Measurements from ENCODE around the gene HPS6. TPM values are rescaled to one million over a fixed set of nuclear protein-coding genes. Genes with fewer than 3 reads are reported as not detected.
"Not testable (repeated sequence)": the region's sequence is repeated elsewhere in the genome, so short reads cannot be mapped to it uniquely, and the experiment has no call there.

HPS6 gene
- total RNA-seq, result 10 to 100 TPM; 12.5 to 21.6 TPM

DNA sequence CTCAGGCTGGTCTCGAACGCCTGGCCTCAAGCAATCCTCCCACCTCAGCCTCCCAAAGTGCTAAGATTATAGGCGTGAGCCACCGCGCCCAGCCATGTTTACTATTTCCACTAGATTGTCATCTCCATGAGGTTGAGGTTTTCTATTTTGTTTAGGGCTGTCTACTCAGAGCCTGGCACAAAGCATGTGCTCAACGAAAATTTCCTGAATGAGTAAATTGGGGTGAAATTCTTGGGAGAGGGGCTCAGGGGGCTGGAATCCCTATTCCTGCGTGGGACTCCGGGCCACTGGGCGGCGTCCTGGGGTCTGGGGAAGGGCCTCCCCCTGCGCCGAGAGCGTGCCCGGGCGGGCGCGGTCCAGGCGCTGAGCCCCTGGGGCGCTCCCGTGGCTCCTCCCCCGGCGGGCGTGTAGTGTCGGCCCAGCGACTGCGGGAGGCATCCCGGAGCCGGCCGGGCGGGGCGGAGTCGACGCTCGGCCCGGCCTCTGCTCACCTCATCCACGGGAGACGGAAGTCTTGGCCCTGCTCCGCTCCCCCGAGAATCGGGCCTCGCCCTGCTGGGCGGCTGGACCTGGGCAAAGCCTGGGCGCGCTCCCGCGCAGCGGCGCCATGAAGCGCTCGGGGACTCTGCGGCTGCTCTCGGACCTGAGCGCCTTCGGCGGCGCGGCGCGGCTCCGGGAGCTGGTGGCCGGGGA lies at the start of gene HPS6:
Gene HPS6 (plus strand): TSS at position 482 of the 693 bp plus-strand sequence. CDS start 126 bp downstream, at position 608.
- Mint-ChIP-seq H3K36me3 (ENCODE audit: low read depth) (no peaks in the 10 kb centered on the region), H3K9me3 (no peaks in the 10 kb centered on the region), H3K27ac (peak within 1 kb of the TSS; percentile 91), H3K4me3 (peak within 1 kb of the TSS; percentile 87), H3K27me3 (no peaks in the 10 kb centered on the region), H3K4me1 (peaks cover 6% of the 10 kb centered on the region)
- ATAC-seq (replicated peaks), result peak; percentile 98

DNA sequence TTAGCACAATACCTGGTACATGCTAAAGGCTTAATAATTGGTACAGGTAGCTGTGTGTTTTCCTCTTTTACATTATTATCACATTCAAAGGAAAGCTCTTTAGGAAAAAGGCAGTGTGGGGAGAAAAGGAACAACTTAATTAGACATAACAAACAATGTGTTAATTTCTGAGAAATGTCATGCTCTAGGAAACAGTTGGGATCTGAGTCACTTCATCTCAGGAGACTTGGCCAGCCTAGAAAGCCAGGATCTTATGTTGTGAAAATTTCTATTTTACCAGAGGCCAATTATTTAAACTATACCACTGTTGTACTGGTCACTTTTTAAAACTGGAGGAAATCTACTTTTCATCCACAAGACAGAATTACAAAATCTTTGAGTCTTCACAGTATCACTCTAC lies 48.7 kb upstream of the HPS6 start:
- no peak for ATAC-seq (replicated peaks)
- peak overlapping the region; percentile 42 for H3K27ac Mint-ChIP-seq
- H3K9me3 Mint-ChIP-seq, result no peaks in the 10 kb centered on the region
- no peak overlapping the region for H3K4me3 Mint-ChIP-seq
- no peaks in the 10 kb centered on the region for H3K27me3 Mint-ChIP-seq
- no peaks in the 10 kb centered on the region for H3K4me1 Mint-ChIP-seq
- H3K36me3 Mint-ChIP-seq (ENCODE audit: low read depth), result peaks cover 72% of the 10 kb centered on the region

DNA sequence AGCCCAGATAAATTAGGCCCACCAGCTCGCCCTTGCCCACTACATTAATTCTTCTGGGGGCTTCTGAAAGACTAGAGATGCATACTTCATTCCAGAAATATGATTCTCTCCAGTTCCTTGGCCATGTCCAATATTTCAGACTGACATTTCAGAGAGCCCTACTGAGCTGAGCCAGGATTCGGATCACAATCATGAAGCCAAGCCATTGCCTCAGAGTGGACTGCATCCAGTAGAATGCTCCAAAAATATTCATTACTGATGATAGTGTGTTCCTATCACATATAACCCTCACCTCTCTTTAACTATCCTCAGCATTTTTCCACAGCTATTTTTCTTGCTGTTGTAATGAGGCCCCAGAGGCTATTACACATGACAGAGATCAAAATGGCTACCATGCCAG lies 47.9 kb upstream of the HPS6 start:
- no peak for ATAC-seq (replicated peaks)
- Mint-ChIP-seq H3K27ac (peak overlapping the region; percentile 42), H3K4me3 (no peak overlapping the region), H3K9me3 (no peaks in the 10 kb centered on the region), H3K27me3 (no peaks in the 10 kb centered on the region), H3K36me3 (ENCODE audit: low read depth) (peaks cover 75% of the 10 kb centered on the region), H3K4me1 (no peaks in the 10 kb centered on the region)

DNA sequence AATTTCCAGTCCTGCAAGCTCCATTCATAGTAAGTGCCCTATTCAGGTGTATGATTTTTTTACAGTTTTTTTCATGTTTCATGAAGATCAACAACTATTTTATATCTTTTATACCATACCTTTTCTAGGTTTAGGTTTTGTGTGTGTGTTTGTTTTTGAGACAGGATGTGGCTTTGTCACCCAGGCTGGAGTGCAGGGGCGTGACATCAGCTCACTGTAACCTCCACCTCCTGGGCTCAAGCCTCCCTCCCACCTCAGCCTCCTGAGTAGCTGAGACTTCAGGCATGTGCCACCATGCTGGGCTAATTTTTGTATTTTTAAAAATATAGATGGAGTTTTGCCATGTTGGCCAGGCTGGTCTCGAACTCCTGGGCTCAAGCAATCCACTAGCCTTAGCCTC lies 44.2 kb upstream of the HPS6 start:
- H3K9me3 Mint-ChIP-seq, result no peaks in the 10 kb centered on the region
- no peak overlapping the region for H3K4me3 Mint-ChIP-seq
- no peaks in the 10 kb centered on the region for H3K4me1 Mint-ChIP-seq
- no peak overlapping the region for H3K27ac Mint-ChIP-seq
- H3K36me3 Mint-ChIP-seq (ENCODE audit: low read depth), result peaks cover 79% of the 10 kb centered on the region
- H3K27me3 Mint-ChIP-seq, result no peaks in the 10 kb centered on the region
- ATAC-seq (replicated peaks), result peak; percentile 40

DNA sequence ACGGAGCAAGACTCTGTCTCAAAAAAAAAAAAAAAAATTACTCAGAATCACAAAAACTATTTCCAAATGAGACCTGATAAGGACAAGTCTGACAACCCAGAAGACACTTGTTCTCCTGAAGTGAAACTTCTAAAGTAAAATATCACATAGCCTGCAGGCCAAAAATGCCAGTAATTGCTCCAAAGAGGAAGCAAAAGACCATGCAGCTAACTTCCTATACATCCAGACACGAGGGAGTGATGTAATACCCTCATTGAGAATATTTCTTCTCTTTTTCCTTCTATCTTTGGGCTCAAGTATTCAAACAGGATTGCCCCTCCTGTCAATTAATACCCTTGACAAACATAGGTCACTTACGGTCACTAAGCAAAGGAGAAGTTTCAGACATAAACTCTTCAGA lies 40.4 kb upstream of the HPS6 start:
- Mint-ChIP-seq H3K4me3 (no peak overlapping the region), H3K27ac (no peak overlapping the region), H3K36me3 (ENCODE audit: low read depth) (peaks cover 85% of the 10 kb centered on the region), H3K27me3 (no peaks in the 10 kb centered on the region), H3K9me3 (no peaks in the 10 kb centered on the region), H3K4me1 (no peaks in the 10 kb centered on the region)
- ATAC-seq (replicated peaks), result no peak

DNA sequence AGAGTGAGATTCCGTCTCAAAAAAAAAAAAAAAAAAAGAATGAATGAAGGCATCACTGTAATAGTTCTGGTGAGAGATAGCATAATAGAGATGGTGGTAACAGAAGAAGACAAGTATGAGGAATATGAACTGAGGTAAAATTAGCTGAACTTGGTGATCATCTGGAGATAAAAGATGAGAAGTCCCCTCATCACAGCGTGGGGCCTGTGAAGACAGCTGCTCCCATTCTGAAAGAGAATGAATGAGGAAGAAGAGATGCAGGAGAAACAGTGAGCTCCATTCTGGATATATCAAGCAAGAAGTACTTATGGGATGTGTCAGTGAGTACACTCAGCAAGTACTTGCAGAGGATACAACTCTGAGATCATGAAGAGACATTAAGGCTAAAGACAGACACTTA lies 37.9 kb upstream of the HPS6 start:
- no peaks in the 10 kb centered on the region for H3K27me3 Mint-ChIP-seq
- peaks cover 88% of the 10 kb centered on the region for H3K36me3 Mint-ChIP-seq (ENCODE audit: low read depth)
- H3K27ac Mint-ChIP-seq, result no peak overlapping the region
- no peak overlapping the region for H3K4me3 Mint-ChIP-seq
- H3K4me1 Mint-ChIP-seq, result no peaks in the 10 kb centered on the region
- H3K9me3 Mint-ChIP-seq, result no peaks in the 10 kb centered on the region
- ATAC-seq (replicated peaks), result no peak

DNA sequence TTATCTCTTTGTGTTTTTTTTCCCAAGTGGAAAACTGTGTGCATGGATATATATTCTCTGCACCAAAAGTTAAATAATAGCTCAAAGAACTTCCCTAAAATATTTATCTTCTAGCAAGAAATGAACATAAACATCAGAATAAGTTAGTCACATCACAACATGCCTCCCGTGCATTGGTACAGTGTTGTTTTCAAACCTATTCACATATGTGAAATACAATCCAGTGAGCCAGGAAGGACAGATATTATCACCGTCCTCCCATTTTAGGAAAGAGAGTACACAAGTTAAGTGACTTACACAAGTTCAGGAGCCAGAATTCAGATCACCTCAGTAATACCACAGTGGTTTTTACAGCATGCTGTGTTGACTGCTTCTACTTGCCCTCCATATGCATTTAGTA lies 31.4 kb upstream of the HPS6 start:
- ATAC-seq (replicated peaks), result no peak
- peaks cover 72% of the 10 kb centered on the region for H3K36me3 Mint-ChIP-seq (ENCODE audit: low read depth)
- no peaks in the 10 kb centered on the region for H3K4me1 Mint-ChIP-seq
- H3K9me3 Mint-ChIP-seq, result no peaks in the 10 kb centered on the region
- H3K4me3 Mint-ChIP-seq, result no peak overlapping the region
- no peak overlapping the region for H3K27ac Mint-ChIP-seq
- H3K27me3 Mint-ChIP-seq, result no peaks in the 10 kb centered on the region

DNA sequence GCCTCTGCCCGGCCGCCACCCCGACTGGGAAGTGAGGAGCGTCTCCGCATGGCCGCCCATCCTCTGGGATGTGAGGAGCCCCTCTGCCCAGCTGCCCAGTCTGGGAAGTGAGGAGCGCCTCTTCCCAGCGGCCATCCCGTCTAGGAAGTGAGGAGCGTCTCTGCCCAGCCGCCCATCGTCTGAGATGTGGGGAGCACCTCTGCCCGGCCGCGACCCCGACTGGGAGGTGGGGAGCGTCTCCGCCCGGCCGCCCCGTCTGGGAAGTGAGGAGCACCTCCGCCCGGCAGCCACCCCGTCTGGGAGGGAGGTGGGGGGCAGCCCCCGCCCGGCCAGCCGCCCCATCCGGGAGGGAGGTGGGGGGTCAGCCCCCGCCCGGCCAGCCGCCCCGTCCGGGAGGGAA lies 29.3 kb upstream of the HPS6 start:
- H3K9me3 Mint-ChIP-seq, result not testable (repeated sequence)

DNA sequence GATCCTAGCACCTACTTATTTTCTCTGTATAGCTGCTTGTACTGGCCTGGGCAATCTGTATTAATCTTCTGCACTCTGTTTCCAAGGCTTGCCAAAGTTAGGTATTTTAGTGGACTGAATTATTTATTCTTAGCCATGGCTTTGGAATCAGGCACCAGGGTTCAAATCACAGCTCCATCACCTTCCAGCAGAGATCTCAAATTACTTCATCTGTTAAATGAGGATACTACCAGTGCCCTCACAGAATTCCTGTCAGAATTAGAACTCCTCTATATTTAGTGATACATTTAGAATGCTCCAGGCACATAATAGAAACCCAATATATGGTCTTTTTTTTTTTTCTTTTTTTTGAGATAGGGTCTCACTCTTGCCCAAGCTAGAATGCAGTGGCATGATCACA lies 26.7 kb upstream of the HPS6 start:
- H3K36me3 Mint-ChIP-seq (ENCODE audit: low read depth), result peaks cover 45% of the 10 kb centered on the region
- H3K9me3 Mint-ChIP-seq, result no peaks in the 10 kb centered on the region
- H3K27ac Mint-ChIP-seq, result no peak overlapping the region
- H3K4me3 Mint-ChIP-seq, result no peak overlapping the region
- no peaks in the 10 kb centered on the region for H3K27me3 Mint-ChIP-seq
- peaks cover 4% of the 10 kb centered on the region for H3K4me1 Mint-ChIP-seq
- no peak for ATAC-seq (replicated peaks)

More for the DNA sequence above, 29.3 kb upstream of the HPS6 start:
- H3K4me3 Mint-ChIP-seq; ATAC-seq (replicated peaks); H3K27ac Mint-ChIP-seq; H3K27me3 Mint-ChIP-seq; H3K4me1 Mint-ChIP-seq: not testable (repeated sequence)
- H3K36me3 Mint-ChIP-seq (ENCODE audit: low read depth), result peaks cover 70% of the 10 kb centered on the region

DNA sequence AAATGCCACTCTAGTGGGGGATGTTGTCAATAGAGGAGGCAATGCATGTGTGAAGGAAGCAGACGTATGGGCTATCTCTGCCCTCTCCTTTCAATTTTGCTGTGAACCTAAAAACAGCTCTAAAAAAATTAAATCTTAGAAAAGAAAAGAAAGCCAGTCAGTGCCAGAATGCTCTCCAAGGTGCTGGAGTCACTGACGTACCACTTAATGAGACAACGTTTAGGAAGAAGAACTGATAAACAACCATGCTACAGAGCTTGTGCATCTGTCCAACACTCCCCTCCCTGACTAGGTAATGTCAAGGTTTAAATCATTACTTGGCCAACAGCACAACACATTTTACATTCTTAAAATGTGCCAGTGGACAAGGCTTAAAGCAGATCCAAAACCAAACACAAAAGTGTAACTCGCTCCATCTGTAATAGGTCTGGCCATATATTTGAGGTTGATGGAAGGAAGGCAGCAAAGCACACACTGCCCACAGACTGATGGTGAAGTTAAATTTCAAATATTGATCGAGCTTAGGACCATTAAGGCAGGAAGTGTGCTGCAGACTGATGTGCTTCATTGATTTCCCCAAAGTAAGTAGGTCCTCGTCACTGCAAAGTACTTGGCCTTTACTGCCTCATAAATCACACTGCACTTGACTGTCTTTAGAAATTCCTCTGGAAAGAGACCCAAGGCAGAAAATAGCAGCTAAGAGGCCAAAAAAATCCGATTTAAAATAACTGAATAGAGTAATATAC lies 24.7 kb upstream of the HPS6 start:
- Mint-ChIP-seq H3K9me3 (no peaks in the 10 kb centered on the region), H3K27ac (no peak overlapping the region), H3K4me1 (peaks cover 9% of the 10 kb centered on the region), H3K4me3 (no peak overlapping the region), H3K36me3 (ENCODE audit: low read depth) (peaks cover 37% of the 10 kb centered on the region), H3K27me3 (no peaks in the 10 kb centered on the region)
- ATAC-seq (replicated peaks), result no peak

DNA sequence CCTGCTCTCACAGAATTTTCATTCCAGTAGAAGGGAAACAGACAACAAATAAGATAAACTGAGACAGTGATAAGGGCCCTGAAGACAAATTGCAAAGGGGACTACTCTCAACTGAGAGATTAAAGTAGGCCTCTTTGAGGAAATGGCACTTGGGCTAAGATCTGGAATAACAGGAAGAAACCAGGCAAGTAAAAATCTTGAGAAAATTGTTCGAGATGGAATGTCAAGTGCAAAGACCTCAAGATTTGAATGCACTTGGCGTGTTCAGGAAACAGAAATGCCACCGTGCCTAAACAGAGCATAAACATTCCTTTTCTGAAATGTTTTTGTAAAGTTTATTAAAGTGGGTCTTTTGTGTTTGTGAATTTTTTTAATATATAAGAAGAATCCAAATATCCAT lies 19.9 kb upstream of the HPS6 start:
- peaks cover 23% of the 10 kb centered on the region for H3K4me1 Mint-ChIP-seq

DNA sequence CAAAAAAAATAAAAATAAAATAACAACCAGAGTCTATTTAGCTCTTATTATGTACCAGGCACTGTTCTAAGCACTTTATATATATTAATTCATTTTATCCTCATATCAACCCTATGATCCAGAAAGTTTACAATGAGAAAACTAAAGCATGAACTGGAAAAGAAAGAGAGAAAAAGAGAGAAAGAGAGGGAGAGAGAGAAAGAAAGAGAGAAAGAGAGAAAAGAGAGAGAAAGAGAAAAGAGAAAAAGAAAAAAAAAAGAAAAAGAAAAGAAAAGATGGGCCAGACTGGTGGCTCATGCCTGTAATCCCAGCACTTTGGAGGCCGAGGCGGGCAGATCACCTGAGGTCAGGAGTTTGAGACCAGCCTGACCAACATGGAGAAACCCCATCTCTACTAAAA lies 19.1 kb upstream of the HPS6 start:
- peaks cover 23% of the 10 kb centered on the region for H3K4me1 Mint-ChIP-seq
- no peaks in the 10 kb centered on the region for H3K36me3 Mint-ChIP-seq (ENCODE audit: low read depth)
- H3K27me3 Mint-ChIP-seq, result no peaks in the 10 kb centered on the region
- H3K27ac Mint-ChIP-seq, result no peak overlapping the region
- no peaks in the 10 kb centered on the region for H3K9me3 Mint-ChIP-seq
- no peak overlapping the region for H3K4me3 Mint-ChIP-seq
- no peak for ATAC-seq (replicated peaks)

More for the DNA sequence above, 19.9 kb upstream of the HPS6 start:
- Mint-ChIP-seq H3K27me3 (no peaks in the 10 kb centered on the region), H3K36me3 (ENCODE audit: low read depth) (no peaks in the 10 kb centered on the region), H3K9me3 (no peaks in the 10 kb centered on the region), H3K27ac (no peak overlapping the region), H3K4me3 (no peak overlapping the region)
- no peak for ATAC-seq (replicated peaks)

DNA sequence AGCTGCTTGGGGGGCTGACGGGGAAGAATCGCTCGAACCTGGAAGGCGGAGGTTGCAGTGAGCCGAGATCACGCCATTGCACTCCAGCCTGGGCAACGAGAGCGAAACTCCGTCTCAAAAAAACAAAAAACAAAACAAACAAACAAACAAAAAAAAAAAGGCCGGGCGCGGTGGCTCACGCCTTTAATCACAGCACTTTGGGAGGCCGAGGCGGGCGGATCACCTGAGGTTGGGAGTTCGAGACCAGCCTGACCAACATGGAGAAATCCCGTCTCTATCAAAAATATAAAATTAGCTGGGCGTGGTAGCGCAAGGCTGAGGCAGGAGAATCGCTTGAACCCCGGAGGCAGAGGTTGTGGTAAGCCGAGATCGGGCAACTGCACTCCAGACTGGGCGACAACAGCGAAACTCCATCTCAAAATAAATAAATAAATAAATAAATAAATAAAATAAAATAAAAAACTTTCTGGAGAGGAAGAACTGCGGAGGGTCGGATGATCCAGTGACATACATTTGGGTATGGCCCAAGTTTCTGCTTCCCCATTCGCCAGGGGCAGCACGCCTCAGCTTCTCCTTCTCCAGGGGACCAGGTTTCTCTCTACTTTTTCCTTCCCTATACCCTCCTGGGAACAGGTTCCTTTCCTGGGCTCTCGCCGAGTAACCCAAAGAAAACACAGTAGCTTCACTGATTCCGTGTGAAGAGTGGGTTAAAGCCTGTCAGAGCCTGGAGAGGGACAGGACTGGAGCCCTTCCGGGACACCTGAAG lies 10.1 kb upstream of the HPS6 start:
- peaks cover 18% of the 10 kb centered on the region for H3K4me1 Mint-ChIP-seq
- peak overlapping the region; percentile 94 for H3K4me3 Mint-ChIP-seq
- peak overlapping the region; percentile 96 for H3K27ac Mint-ChIP-seq
- not testable (repeated sequence) for H3K36me3 Mint-ChIP-seq (ENCODE audit: low read depth); ATAC-seq (replicated peaks); H3K9me3 Mint-ChIP-seq; H3K27me3 Mint-ChIP-seq

DNA sequence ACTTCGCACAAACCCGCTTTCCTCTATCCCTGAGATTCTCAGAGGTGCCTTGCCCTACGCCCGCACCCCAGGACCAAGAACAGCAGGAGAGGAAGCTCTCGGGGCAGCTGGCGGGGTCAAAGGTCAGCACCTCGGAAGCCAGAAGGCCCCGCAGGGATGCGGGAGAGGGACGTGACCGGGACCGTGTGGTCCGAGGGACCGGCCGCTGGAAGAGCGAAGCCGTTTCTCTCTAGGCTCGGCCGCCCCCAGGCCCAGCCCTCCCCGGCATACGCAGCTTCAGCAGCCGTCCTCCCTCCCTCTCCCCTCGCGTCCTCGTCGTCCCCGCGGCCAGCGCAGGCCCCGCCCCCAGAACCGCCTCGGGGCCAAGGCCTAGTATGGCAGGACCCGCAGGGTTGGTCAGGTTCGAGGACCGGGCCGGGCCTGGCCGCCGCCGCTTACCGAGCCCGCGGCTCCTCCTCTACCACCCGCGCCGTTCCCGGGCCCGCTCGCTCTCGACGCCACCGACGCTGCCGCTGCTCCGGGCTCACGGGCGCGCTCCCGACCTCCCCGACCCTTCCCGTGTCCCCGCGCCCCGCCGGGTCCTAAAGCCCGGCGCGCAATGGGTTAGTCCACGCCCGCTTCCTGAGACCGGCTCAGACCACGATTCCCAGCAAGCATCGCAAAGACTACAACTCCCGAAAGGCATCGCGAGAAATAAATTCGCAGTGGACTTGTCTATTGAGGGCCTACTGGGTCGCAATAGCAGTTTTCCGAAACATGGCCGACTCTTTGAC lies 9.3 kb upstream of the HPS6 start, which contains the start of gene ARMH3:
Gene ARMH3 (minus strand): TSS at position 527 of the 773 bp plus-strand sequence. CDS start 16,059 bp downstream, outside the sequence.
- Mint-ChIP-seq H3K27ac (peak within 1 kb of the TSS; percentile 96), H3K27me3 (no peaks in the 10 kb centered on the region), H3K4me1 (peaks cover 18% of the 10 kb centered on the region)

More for the DNA sequence above, 9.3 kb upstream of the HPS6 start, which contains the start of gene ARMH3:
- no peaks in the 10 kb centered on the region for H3K9me3 Mint-ChIP-seq
- ATAC-seq (replicated peaks), result peak; percentile 96
- H3K36me3 Mint-ChIP-seq (ENCODE audit: low read depth), result peaks cover 8% of the 10 kb centered on the region
- peak within 1 kb of the TSS; percentile 94 for H3K4me3 Mint-ChIP-seq

Data from activated T-helper 17 cell treated with anti-CD3 and anti-CD28 coated beads, Interleukin-2, amount 50 U/mL, for 72 hours (primary cell).